Erythroblast (primary cell): ENCODE measurements around the gene GAL3ST1.
"Not testable (repeated sequence)": the region's sequence is repeated elsewhere in the genome, so short reads cannot be mapped to it uniquely, and the experiment has no call there.

Experiments
- DNase-seq, 2 experiments: peaks; one replicate each; lab custom pipeline; 2025; lab: John Stamatoyannopoulos, UW
- GATA1 ChIP-seq: IDR thresholded peaks from 2 replicates; pipeline ENCODE4 v1.6.1; 2011; ENCODE audit warnings: low read depth, mild to moderate bottlenecking, control low read depth, low read length, moderate library complexity
- POLR2A ChIP-seq: IDR thresholded peaks from 2 replicates; pipeline ENCODE4 v1.6.1; 2011; ENCODE audit warnings: mild to moderate bottlenecking, low read length

GAL3ST1 gene, protein sequence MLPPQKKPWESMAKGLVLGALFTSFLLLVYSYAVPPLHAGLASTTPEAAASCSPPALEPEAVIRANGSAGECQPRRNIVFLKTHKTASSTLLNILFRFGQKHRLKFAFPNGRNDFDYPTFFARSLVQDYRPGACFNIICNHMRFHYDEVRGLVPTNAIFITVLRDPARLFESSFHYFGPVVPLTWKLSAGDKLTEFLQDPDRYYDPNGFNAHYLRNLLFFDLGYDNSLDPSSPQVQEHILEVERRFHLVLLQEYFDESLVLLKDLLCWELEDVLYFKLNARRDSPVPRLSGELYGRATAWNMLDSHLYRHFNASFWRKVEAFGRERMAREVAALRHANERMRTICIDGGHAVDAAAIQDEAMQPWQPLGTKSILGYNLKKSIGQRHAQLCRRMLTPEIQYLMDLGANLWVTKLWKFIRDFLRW

DNA sequence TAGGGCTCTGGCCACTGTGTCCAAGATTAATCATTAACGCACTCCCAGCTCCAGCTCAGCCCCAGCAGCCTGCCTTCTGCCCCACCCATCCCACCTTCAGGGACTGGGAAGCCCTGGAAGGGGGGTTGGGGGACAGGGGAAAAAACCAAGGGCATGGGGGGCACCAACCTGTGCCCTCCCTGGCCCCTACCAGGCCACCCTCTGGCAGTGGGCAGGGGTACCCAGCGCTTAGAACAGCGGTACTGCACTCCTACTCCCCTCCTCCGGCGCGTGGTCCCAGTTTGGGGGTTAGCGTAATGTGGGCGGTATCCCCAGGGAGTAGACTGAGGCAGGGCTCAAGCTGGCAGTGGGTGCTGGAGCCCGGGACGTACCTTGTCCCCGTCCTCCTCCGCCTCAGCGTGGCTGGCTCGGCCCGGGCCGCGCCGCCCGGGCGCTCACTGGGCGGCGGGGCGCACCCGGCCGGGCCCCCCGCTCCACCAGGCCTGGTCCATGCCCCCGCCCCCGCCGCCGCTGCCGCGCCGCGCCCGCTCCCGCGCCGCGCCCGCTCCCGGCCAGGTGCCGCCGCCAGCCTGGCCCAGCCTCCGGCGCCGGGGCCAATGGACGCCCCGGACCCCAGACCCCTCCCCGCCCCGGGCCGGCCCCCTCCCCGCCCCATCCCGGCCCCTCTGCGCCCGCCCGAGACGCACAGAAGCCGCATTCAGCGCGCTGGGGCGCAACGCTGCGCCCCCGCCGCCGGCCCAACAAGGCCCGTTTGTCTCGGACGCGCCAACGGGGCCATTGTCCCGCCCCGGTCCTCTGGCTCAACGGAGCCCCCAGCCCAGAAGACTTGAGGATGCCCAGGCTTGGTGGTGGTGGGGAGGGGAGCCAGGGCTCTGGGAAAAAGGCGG is at the start of gene GAL3ST1:
GAL3ST1 (minus strand) TSS at position 571 of the 887 bp plus-strand sequence. CDS start 17,273 bp downstream, outside the sequence.
- DNase-seq, result no peak
- no peak for TF ChIP-seq POLR2A

- DNase-seq, result not testable (repeated sequence)
These were observed 45.4 kb upstream of the GAL3ST1 start for GRCh38 chr22:30619909-30620308.

DNA sequence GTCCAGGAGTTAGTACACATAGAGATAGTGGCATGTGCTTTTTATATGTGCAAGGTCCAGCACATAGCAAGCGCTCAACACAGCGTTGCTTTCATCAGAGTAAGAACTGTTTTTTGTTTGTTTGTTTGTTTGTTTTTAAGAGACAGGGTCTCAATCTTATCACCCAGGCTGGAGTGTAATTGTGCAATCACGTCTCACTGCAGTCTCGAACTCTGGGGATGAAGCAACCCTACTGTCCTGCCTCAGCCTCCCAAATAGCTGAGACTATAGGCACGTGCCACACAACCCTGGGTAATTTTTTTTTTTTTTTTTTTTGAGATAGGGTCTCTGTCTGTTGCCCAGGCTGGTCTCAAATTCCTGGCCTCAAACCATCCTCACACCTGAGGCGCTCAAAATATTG is 43.4 kb upstream of the GAL3ST1 start:
- no peak for TF ChIP-seq POLR2A
- TF ChIP-seq GATA1, result no peak
- DNase-seq, result no peak

DNA sequence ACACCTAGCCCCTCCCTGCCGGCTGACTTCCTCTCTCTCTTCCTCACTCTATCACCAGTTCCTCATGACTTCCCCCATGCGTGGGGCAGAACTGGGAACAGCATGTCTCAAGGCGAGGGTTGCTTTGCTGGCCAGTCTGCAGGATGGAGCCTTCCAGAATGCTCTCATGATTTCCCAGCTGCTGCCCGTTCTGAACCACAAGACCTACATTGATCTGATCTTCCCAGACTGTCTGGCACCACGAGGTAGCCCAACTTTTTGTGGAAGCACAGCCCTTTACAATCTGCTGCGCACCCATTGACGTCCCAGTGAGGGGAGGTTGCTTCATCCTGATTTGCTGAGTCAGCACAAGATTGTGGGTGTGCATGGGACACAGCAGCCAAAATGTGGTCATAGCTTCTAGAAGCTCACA is 41.1 kb upstream of the GAL3ST1 start:
- no peak for TF ChIP-seq POLR2A
- TF ChIP-seq GATA1, result no peak
- DNase-seq, result peak; percentile 18 to 60

GRCh38 chr22:30614879-30615278 is 40.4 kb upstream of the GAL3ST1 start:
- no peak for TF ChIP-seq POLR2A
- TF ChIP-seq GATA1, result no peak
- DNase-seq, result no peak

- TF ChIP-seq POLR2A (no peak), GATA1 (no peak)
- DNase-seq, result no peak
These were observed 39.8 kb upstream of the GAL3ST1 start for GRCh38 chr22:30614268-30614667.

DNA sequence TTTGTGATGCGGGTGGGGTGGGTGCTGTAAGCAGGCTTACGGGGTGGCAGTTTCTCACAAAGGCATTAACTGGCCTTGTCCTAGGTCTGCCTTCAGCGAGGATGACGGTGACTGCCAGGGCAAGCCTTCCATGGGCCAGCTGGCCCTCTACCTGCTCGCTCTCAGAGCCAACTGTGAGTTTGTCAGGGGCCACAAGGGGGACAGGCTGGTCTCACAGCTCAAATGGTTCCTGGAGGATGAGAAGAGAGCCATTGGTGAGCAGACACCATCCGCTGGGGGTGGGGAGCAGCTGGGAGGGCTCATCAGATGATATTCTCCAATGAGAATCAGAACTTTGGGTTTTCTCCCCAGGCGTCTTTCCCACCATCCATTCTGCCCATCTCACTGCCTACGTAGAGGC is 38.3 kb upstream of the GAL3ST1 start:
- TF ChIP-seq GATA1 (no peak), POLR2A (no peak)
- DNase-seq, result no peak

DNA sequence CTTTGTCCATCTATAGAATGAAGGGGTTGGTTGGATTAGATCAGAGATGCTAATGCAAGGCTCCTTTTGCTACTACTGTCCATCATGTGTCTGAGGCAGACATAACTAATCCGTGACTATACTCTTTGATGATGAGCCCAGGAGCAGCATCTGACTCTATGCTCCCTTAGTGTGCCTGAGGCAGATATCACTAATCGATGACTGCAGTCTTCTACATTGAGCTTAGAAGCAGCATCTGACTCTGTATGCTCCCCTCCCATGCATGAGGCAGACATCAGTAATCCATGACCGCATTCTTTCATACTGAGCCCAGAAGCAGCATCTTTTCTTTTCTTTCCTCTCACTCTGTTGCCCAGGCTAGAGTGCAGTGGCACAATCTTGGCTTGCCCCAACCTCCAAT is 36.7 kb upstream of the GAL3ST1 start:
- DNase-seq, result peak; percentile 15 to 42
- no peak for TF ChIP-seq GATA1
- no peak for TF ChIP-seq POLR2A

DNA sequence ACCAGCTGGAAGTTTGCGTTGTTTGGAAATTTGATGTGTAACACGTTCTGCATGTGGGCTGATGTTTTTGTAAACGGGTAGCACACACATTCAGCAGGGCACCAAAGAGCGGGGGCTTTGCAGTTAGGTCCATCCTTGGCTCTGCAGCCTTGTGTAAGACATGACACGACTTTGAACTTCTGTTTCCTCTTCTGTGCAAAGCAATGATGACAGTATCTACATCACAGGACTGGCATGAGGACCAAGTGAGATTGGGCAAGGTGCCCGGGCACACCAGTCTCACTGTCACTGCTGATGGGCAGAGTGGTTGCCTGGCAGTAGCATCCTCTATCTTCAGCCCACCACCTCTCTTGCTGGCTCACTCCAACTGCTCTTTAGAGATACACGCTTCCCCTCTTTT is 35.8 kb upstream of the GAL3ST1 start:
- TF ChIP-seq POLR2A, result no peak
- peak in 1 of 2 experiments; percentile 29 for DNase-seq

- peak; percentile 81 to 88 for DNase-seq
- TF ChIP-seq GATA1 (no peak), POLR2A (peak; percentile 8)
These were observed 35.1 kb upstream of the GAL3ST1 start for GRCh38 chr22:30609260-30610185.

- DNase-seq, result no peak
- TF ChIP-seq POLR2A (no peak), GATA1 (no peak)
These were observed 33.5 kb upstream of the GAL3ST1 start for GRCh38 chr22:30607939-30608338.

DNA sequence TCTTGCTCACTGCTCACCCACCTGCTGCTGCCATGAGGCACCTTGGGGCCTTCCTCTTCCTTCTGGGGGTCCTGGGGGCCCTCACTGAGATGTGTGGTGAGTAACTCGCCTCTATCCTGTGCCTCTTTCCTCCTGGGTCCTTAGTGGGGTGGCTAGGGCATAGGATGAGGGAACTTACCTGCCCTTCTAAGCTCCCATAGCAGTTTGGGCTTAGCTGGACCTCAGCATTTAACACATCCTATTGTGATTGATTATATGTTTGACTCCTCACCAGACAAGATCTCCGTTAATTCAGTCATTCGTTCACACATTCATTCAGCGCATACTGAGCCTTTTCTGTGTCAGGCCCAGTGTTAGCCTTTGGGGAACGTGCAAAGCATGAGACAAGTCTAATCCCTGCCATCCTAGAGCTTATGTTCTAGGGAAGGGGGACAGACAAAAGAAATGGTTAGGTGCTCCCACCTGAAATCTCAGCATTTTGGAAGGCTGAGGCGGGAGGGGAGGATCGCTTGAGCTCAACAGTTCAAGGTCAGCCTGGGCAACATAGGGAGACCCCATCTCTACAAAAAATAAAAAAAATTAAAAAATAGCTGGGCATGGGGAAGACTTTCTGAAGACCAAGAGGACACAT is 33.0 kb upstream of the GAL3ST1 start:
- TF ChIP-seq POLR2A, result no peak
- no peak for TF ChIP-seq GATA1
- DNase-seq, result no peak
